Heart left ventricle (tissue), 16 donors: Measurements from ENCODE around the gene SPECC1. TPM values are rescaled to one million over a fixed set of nuclear protein-coding genes. Genes with fewer than 3 reads are reported as not detected.

ENCODE experiments used
- ATAC-seq, 4 donors: fragments of 200-7000 bp; cut with Tn5 transposase; one replicate each; pipeline ENCODE4 v1.9.1; 2020 to 2022; ENCODE audit warnings: moderate library complexity in 4 of 4, mild to moderate bottlenecking in 3 of 4, moderate number of reproducible peaks in 1 of 4
- DNase-seq, 5 donors: peaks; one replicate each; pipeline ENCODE4 v3.0.0-alpha.2; 2020
- H3K27ac ChIP-seq, 12 donors: fragments of 200-600 bp; sonication (generic) in 4 of 12; one replicate each; pipeline versions ENCODE4 v1.5.0 to v1.8.0; 2016 to 2022; ENCODE audit warnings: mild to moderate bottlenecking in 2 of 12
- H3K27me3 ChIP-seq, 9 donors: fragments of 200-600 bp; sonication (generic) in 2 of 9; one replicate each; pipeline versions ENCODE4 v1.5.1 to v1.8.0; 2016 to 2022; ENCODE audit warnings: mild to moderate bottlenecking in 3 of 9
- H3K36me3 ChIP-seq, 9 donors: fragments of 200-600 bp; sonication (generic) in 2 of 9; one replicate each; pipeline versions ENCODE4 v1.5.0 to v1.8.0; 2018 to 2022; ENCODE audit warnings: mild to moderate bottlenecking in 2 of 9
- H3K4me1 ChIP-seq, 12 donors: fragments of 200-600 bp; sonication (generic) in 4 of 12; one replicate each; pipeline versions ENCODE4 v1.5.0 to v1.8.0; 2016 to 2022; ENCODE audit warnings: mild to moderate bottlenecking in 3 of 12
- H3K4me3 ChIP-seq, 12 donors: fragments of 200-600 bp; sonication (generic) in 4 of 12; one replicate each; pipeline versions ENCODE4 v1.5.0 to v1.8.0; 2017 to 2022; ENCODE audit warnings: mild to moderate bottlenecking in 9 of 12, moderate library complexity in 4 of 12
- H3K9me3 ChIP-seq, 12 donors: fragments of 200-600 bp; sonication (generic) in 4 of 12; one replicate each; pipeline versions ENCODE4 v1.5.0 to v1.8.0; 2016 to 2022; ENCODE audit warnings: mild to moderate bottlenecking in 1 of 12
- POLR2A ChIP-seq, 2 donors: fragments of 450-650 bp; IDR thresholded peaks; one replicate each; pipeline ENCODE4 v1.6.1; 2017; ENCODE audit warnings: antibody characterized with exemption in 2 of 2, mild to moderate bottlenecking in 2 of 2, moderate library complexity in 2 of 2
- WGBS, 4 donors: extraction: QIAGEN DNeasy Blood & Tissue Kit in 2 of 4; methylation state at CpG; one replicate each; pipeline versions ENCODE4 v1.1.5 to v1.1.7; 2013 to 2018; 5-methylcytosine and 5-hydroxymethylcytosine counted together
- intact Hi-C, 10 donors: fragments of 100-400 bp; cut with DNase I; formaldehyde crosslinking; loops; one replicate each; pipeline versions ENCODE4 v1.11.1 to v1.14.2; 2022
- polyA plus RNA-seq, 2 donors: library from polyadenylated mRNA; stranded (reverse); fragments of 200-250 nt; gene quantifications; one replicate each; pipeline ENCODE4 v1.2.3, GENCODE V29; 2013
- total RNA-seq, 9 donors: library from RNA; depleted of rRNA in 2 of 9; stranded (reverse); fragments of >200 nt in 2 of 9; fragmentation: NEBNext Ultra II Directional in 3 of 9; extraction: Animal tissue kit (Norgen Biotek cat#: 25700) in 3 of 9; gene quantifications; one replicate each; pipeline versions ENCODE4 v1.1.0 to v1.2.4, GENCODE V29; 2016 to 2023
- TF ChIP-seq, protein P1 (sequence below), 12 donors: fragments of 200-600 bp; sonication (generic) in 4 of 12; IDR thresholded peaks; one replicate each; pipeline versions ENCODE4 v1.5.0 to v1.8.0; 2018 to 2022; ENCODE audit warnings: antibody characterized with exemption in 12 of 12, mild to moderate bottlenecking in 5 of 12
- donor health status: ischemic (EF 13 %, LVEDD 7.1; RV severe dilation, severe dysfunction).
- donor health status: healthy with polysubstance abuse.
- donor health status: DM: no; HTN: yes; CAD: no.
- donor health status: DM: no; HTN: no; CAD: no.
- donor health status: ischemic (EF 25% LVEDD 6.9; RV normal size, moderate dysfunction).
- donor health status: ischemic (EF 25% LVEDD 5.7; RV mildly dilated, moderate dysfunction).
- donor health status: healthy.
- donor health status: DM: yes; HTN: yes; CAD: no.
- donor health status: ischemic (EF 35%, LVEDD 5.7; RV mildly dilated, moderate dysfunction).
- donor health status: nonischemic (EF 11% LVEDD 7.7; RV severe dilation, severe dysfunction).
- donor health status: DM: yes; HTN: yes; CAD: no.
- donor health status: PGD.
- donor health status: ischemic (EF 29% LVEDD 5.4; RV normal size, mild dysfunction).
- donor health status: nonischemic (EF 23%, LVEDD 6.1; RV moderate dilation, normal function).

Gene SPECC1
- total and polyA plus RNA-seq, 11 donors = 3.8 to 18.4 (median 10.6) TPM

DNA sequence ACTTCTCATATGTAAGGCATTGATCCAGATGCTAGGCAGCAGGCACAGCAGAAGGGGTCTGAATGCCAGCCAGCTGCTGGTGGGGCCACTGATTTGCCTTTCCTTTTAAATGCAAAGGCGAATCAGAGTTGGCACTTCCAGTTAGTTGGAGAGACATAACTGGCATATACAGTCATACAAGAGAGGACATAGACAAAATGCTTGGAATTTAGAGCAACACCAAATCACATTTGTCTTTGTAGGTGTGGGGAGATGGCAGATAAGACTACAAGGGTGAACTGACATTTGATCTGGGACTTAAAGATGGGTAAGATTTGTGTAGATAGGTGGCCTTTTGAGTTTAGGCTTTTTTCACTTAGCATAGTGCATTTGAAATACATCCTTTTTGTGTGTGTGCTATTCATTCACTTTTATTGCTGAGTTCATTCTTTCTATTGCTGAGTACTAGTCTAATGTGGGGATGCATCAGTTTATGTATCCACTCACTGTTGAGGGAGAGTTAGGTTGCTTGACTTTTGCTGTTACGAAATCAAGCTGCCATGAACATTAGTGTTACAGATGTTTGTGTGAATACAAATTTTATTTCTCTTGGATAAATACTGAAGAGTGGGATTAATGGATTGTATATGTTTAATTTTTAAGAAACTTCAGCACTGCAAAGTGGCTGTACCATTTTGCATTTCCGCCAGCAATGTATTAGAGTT lies 74.1 kb downstream of the SPECC1 start:
- no peak for DNase-seq
- no peaks in the 10 kb centered on the region for H3K36me3 ChIP-seq
- no peaks in the 10 kb centered on the region for H3K9me3 ChIP-seq
- WGBS, 4 donors = 91 to 96% (median 94%) methylated on average over 3 of the region's 3 CpGs
- H3K27me3 ChIP-seq = no peaks in the 10 kb centered on the region
- H3K4me3 ChIP-seq = no peak overlapping the region
- TF ChIP-seq, protein P1, sequence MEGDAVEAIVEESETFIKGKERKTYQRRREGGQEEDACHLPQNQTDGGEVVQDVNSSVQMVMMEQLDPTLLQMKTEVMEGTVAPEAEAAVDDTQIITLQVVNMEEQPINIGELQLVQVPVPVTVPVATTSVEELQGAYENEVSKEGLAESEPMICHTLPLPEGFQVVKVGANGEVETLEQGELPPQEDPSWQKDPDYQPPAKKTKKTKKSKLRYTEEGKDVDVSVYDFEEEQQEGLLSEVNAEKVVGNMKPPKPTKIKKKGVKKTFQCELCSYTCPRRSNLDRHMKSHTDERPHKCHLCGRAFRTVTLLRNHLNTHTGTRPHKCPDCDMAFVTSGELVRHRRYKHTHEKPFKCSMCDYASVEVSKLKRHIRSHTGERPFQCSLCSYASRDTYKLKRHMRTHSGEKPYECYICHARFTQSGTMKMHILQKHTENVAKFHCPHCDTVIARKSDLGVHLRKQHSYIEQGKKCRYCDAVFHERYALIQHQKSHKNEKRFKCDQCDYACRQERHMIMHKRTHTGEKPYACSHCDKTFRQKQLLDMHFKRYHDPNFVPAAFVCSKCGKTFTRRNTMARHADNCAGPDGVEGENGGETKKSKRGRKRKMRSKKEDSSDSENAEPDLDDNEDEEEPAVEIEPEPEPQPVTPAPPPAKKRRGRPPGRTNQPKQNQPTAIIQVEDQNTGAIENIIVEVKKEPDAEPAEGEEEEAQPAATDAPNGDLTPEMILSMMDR (IDR thresholded peaks at IDR 0.05) = no peak
- no peak for TF ChIP-seq POLR2A (IDR thresholded peaks at IDR 0.05)
- peaks cover 0 to 52% (median 29%) of the 10 kb centered on the region in 12 donors for H3K4me1 ChIP-seq
- intact Hi-C loops = loop anchor here in 1 of 10 donors (5.0 kb wide), 1 partner anchor 71 kb away; no protein-coding TSS in a partner anchor
- no peak for ATAC-seq
- H3K27ac ChIP-seq = no peak overlapping the region

GRCh38 chr17:20084621-20085282 lies 75.6 kb downstream of the SPECC1 start:
- no peaks in the 10 kb centered on the region for H3K36me3 ChIP-seq
- H3K4me1 ChIP-seq = peaks cover 0 to 60% (median 30%) of the 10 kb centered on the region in 12 donors
- H3K27ac ChIP-seq = peak overlapping the region in 10 of 12 donors; percentile 18 to 100 (median 86)
- DNase-seq (no peak), ATAC-seq (no peak)
- intact Hi-C loops = loop anchor here in 1 of 10 donors (5.0 kb wide), 1 partner anchor 72 kb away; no protein-coding TSS in a partner anchor
- 76 to 79% (median 77%) methylated on average over 1 of the region's 1 CpG for WGBS, 4 donors
- no peak overlapping the region for H3K4me3 ChIP-seq
- H3K9me3 ChIP-seq = no peaks in the 10 kb centered on the region
- H3K27me3 ChIP-seq = no peaks in the 10 kb centered on the region
- no peak for TF ChIP-seq POLR2A (IDR thresholded peaks at IDR 0.05)
- TF ChIP-seq, protein P1 (IDR thresholded peaks at IDR 0.05) = no peak

- Histone ChIP-seq H3K27ac (peak overlapping the region; percentile 18 to 100 (median 74)), H3K9me3 (no peaks in the 10 kb centered on the region), H3K4me1 (peaks cover 0 to 60% (median 35%) of the 10 kb centered on the region in 12 donors), H3K27me3 (no peaks in the 10 kb centered on the region), H3K4me3 (no peak overlapping the region), H3K36me3 (no peaks in the 10 kb centered on the region)
- intact Hi-C loops = no loop called here
- DNase-seq = no peak
- TF ChIP-seq, protein P1 (IDR thresholded peaks at IDR 0.05) = no peak
- TF ChIP-seq POLR2A (IDR thresholded peaks at IDR 0.05) = no peak
- WGBS, 4 donors = 66 to 80% (median 77%) methylated on average over 15 of the region's 15 CpGs
- ATAC-seq = no peak
These were observed 76.2 kb downstream of the SPECC1 start for GRCh38 chr17:20085283-20085845.
